ENCODE data around the gene RPS29.

DNA sequence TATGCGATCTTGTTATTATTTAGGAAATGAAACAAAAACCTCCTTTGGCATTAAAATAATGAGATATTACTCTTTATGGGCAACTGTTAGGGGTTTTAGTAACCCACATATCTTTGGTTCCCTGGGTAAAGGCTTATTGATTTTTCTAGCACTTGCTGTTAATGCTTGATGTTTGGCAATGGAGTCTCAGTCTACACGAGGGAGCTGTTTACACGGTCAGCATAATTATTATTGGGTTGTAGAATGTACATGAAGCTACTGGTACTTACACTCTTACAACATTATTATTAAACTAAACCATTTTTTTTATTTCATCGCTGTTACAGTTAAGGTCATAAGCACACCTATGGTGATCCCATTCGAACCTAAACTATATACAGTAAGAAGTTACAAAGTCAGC is 12.1 kb downstream of the RPS29 start:
- TF ChIP-seq, protein P1, sequence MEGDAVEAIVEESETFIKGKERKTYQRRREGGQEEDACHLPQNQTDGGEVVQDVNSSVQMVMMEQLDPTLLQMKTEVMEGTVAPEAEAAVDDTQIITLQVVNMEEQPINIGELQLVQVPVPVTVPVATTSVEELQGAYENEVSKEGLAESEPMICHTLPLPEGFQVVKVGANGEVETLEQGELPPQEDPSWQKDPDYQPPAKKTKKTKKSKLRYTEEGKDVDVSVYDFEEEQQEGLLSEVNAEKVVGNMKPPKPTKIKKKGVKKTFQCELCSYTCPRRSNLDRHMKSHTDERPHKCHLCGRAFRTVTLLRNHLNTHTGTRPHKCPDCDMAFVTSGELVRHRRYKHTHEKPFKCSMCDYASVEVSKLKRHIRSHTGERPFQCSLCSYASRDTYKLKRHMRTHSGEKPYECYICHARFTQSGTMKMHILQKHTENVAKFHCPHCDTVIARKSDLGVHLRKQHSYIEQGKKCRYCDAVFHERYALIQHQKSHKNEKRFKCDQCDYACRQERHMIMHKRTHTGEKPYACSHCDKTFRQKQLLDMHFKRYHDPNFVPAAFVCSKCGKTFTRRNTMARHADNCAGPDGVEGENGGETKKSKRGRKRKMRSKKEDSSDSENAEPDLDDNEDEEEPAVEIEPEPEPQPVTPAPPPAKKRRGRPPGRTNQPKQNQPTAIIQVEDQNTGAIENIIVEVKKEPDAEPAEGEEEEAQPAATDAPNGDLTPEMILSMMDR (IDR thresholded peaks at IDR 0.05): no peak
- TF ChIP-seq POLR2A (IDR thresholded peaks at IDR 0.05): no peak
